ENCODE results near the gene PLEKHG7.

GRCh38 chr12:92729773-92730305, 27.1 kb downstream of the PLEKHG7 start:
- no peak for TF ChIP-seq EZH2 (IDR thresholded peaks at IDR 0.05)
- TF ChIP-seq POLR2AphosphoS5 (IDR thresholded peaks at IDR 0.05; ENCODE audit: borderline replicate concordance, low read depth, low read length) = no peak
- no peak for TF ChIP-seq FOXP2 (optimal IDR thresholded peaks at IDR 0.05; ENCODE audit: control extremely low read depth, extremely low read length, insufficient read depth)
